Epidermal melanocyte (primary cell): Measurements from ENCODE around the gene RAD51.
A peak's percentile ranks its signal among the peaks of the same experiment; 100 is the strongest.
"Not testable (repeated sequence)": the region's sequence is repeated elsewhere in the genome, so short reads cannot be mapped to it uniquely, and the experiment has no call there.

Experiments used
- DNase-seq: peaks from one replicate; pipeline ENCODE4 v3.0.0; 2011; ENCODE audit warnings: low spot score; ENCODE audit not compliant: insufficient read length

Gene RAD51

GRCh38 chr15:40694688-40695468 lies at the start of gene RAD51:
RAD51 (plus strand) TSS chr15:40695174; CDS start chr15:40698759, 3,585 bp downstream.
- peak; percentile 97 for DNase-seq

- no peak for DNase-seq
Observed at GRCh38 chr15:40647523-40647922, 47.5 kb upstream of the RAD51 start.

GRCh38 chr15:40650479-40650878 lies 44.5 kb upstream of the RAD51 start:
- no peak for DNase-seq

- DNase-seq: no peak
Observed at GRCh38 chr15:40660686-40661085, 34.3 kb upstream of the RAD51 start.

- DNase-seq: no peak
Observed at GRCh38 chr15:40664909-40665308, 30.1 kb upstream of the RAD51 start.

GRCh38 chr15:40676290-40676689 lies 18.7 kb upstream of the RAD51 start:
- not testable (repeated sequence) for DNase-seq

GRCh38 chr15:40676906-40677305 lies 18.1 kb upstream of the RAD51 start:
- not testable (repeated sequence) for DNase-seq

GRCh38 chr15:40680151-40680550 lies 14.8 kb upstream of the RAD51 start:
- no peak for DNase-seq

GRCh38 chr15:40680959-40681358 lies 14.0 kb upstream of the RAD51 start:
- DNase-seq: not testable (repeated sequence)

GRCh38 chr15:40684381-40684780 lies 10.6 kb upstream of the RAD51 start:
- no peak for DNase-seq

- no peak for DNase-seq
Observed at GRCh38 chr15:40685376-40685775, 9.6 kb upstream of the RAD51 start.

GRCh38 chr15:40688932-40689799 lies 5.8 kb upstream of the RAD51 start:
- no peak for DNase-seq

GRCh38 chr15:40691737-40692136 lies 3.2 kb upstream of the RAD51 start:
- no peak for DNase-seq

- DNase-seq: no peak
Observed at GRCh38 chr15:40693904-40694687, 878 bp upstream of the RAD51 start.

GRCh38 chr15:40695469-40695890 lies 506 bp downstream of the RAD51 start:
- no peak for DNase-seq

GRCh38 chr15:40696228-40696627 lies 1.3 kb downstream of the RAD51 start:
- no peak for DNase-seq

GRCh38 chr15:40697916-40698315 lies 2.9 kb downstream of the RAD51 start:
- no peak for DNase-seq

GRCh38 chr15:40702077-40702476 lies 7.1 kb downstream of the RAD51 start:
- DNase-seq: no peak

- no peak for DNase-seq
Observed at GRCh38 chr15:40706121-40706520, 11.1 kb downstream of the RAD51 start.

GRCh38 chr15:40714144-40714543 lies 19.2 kb downstream of the RAD51 start:
- DNase-seq: no peak

GRCh38 chr15:40716165-40716564 lies 21.2 kb downstream of the RAD51 start:
- DNase-seq: no peak

- no peak for DNase-seq
Observed at GRCh38 chr15:40721701-40722100, 26.7 kb downstream of the RAD51 start.
